Omental fat pad (tissue), 4 donors: ENCODE data around the gene HYI. TPM values are rescaled to one million over a fixed set of nuclear protein-coding genes. Genes with fewer than 3 reads are reported as not detected.
"Not testable (repeated sequence)": the region's sequence is repeated elsewhere in the genome, so short reads cannot be mapped to it uniquely, and the experiment has no call there.

ENCODE experiments used
- ATAC-seq: fragments of 150-250 bp; one replicate; pipeline ENCODE4 v1.9.1; 2016; ENCODE audit warnings: mild to moderate bottlenecking, moderate library complexity; ENCODE audit not compliant: low FRiP score
- DNase-seq: peaks from one replicate; pipeline ENCODE4 v3.0.0-alpha.2; 2019; ENCODE audit warnings: low spot score
- total RNA-seq, 4 donors: library from RNA; depleted of rRNA; stranded (reverse); fragments of >200 nt; gene quantifications; one replicate each; pipeline ENCODE4 v1.1.0, GENCODE V29; 2016
- TF ChIP-seq, protein P1 (sequence below), 3 donors: fragments of 450-650 bp; IDR thresholded peaks; one replicate each; pipeline ENCODE4 v1.5.1; 2016 to 2017; ENCODE audit warnings: antibody characterized with exemption in 3 of 3, mild to moderate bottlenecking in 3 of 3, moderate library complexity in 2 of 3

HYI gene
- total RNA-seq, 4 donors from 2014 or later: 39.5 to 59.0 (median 53.2) TPM

DNA sequence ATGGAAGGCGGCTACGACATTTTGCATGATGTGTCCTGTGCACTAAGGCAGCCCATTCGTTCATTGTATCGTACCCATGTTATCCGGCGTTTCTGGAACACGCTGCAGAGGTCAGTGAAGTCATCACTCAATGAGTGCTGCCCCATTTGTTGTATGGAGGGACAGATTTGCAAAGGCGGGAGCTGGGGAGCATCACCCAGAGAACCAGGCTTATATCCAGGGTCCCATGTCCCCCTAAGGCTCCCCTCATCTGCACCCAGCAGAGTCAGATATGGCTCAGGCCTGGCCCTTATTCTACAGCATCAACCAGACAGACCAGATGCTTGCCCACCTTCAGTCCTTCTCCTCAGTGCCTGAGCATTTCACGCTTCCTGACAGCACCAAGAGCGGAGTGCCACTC is 32.9 kb downstream of the HYI start:
- no peak for DNase-seq
- TF ChIP-seq, protein P1, sequence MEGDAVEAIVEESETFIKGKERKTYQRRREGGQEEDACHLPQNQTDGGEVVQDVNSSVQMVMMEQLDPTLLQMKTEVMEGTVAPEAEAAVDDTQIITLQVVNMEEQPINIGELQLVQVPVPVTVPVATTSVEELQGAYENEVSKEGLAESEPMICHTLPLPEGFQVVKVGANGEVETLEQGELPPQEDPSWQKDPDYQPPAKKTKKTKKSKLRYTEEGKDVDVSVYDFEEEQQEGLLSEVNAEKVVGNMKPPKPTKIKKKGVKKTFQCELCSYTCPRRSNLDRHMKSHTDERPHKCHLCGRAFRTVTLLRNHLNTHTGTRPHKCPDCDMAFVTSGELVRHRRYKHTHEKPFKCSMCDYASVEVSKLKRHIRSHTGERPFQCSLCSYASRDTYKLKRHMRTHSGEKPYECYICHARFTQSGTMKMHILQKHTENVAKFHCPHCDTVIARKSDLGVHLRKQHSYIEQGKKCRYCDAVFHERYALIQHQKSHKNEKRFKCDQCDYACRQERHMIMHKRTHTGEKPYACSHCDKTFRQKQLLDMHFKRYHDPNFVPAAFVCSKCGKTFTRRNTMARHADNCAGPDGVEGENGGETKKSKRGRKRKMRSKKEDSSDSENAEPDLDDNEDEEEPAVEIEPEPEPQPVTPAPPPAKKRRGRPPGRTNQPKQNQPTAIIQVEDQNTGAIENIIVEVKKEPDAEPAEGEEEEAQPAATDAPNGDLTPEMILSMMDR (IDR thresholded peaks at IDR 0.05): no peak
- ATAC-seq: no peak

DNA sequence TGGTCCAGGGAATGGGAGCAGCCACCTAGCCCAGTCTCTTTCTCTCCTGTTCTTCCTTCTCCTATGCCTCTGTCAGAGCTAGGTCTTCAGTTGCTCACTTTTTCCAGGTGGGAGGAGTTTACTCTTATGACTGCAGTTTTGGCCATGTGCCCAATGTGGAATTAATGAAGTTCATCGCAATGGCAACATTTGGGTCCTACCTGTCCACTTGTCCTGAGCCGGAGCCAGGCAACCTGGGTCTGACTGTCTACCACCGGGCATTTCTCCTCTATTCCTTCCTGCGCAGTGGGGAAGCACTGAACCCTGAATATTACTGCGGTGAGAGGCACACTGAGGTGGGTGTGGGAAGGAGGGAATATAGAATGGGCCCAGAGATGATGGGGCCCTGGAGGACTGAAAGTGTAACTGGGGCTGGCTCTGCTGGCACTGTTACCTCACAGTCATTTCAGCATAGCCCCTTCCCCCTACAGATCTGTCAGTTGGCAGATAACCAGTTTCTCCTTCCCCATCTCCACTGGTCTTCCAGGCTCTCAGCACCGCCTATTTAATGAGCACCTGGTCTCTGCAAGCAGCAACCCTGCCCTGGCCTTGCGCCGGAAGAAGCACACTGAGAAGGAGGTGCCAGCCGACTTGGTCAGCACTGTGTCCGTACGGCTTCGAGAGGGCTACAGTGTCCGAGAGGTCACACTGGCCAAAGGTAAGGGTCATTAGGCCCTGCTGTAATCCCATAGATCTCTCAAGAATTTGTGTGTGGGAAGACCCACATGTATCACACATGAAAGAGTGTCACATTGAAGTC is 33.9 kb downstream of the HYI start:
- TF ChIP-seq, protein P1 (IDR thresholded peaks at IDR 0.05): no peak
- ATAC-seq (no peak), DNase-seq (no peak)

- TF ChIP-seq, protein P1 (IDR thresholded peaks at IDR 0.05): no peak
- ATAC-seq (no peak), DNase-seq (no peak)
Observed at GRCh38 chr1:43418858-43419257, 34.9 kb downstream of the HYI start.

DNA sequence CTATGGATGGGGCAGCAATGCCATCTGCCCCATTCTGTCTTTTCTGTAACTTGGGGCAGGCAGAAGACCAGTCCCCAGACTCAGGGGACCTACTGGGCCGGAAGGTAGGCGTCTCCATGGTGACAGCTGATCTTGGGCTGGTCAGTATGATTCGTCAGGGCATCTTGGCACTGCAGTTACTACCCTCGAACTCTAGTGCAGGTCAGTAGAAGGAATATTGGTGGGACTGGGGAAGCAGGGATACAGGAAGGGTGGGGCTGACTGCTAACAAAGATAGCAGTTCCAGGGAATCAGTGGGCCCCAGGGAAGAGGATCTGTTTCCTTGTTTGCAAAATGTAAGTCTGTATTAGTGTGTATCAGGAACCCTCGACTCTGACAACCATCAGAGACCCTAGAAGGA is 37.8 kb downstream of the HYI start:
- ATAC-seq: no peak
- DNase-seq: no peak
- TF ChIP-seq, protein P1 (IDR thresholded peaks at IDR 0.05): no peak

DNA sequence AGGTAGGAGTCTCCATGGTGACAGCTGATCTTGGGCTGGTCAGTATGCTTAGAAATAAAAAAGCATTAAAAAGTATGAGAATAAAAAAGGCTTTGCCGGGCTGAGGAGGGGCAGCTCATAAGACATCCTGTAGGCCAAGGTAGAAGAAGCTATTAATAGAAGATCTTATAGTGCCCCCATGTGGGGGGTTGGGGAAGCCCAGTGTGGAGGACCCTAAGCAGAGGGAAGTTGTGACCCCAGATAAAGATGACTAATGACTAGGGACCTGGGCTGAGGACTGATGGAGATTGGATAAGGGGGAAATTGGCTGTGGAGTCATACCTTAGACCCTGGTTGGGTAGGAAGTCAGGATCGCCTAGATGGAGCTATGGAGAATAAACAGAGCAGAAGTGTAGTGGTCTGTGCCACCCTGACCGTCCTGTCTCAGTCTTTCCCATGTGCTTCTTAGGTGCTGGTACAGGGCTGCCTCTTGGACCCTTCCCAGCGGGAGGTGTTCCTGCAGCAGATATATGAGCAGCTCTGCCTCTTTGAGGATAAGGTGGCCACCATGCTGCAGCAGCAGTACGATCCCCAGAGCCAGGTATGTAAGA is 39.0 kb downstream of the HYI start:
- DNase-seq (peak; percentile 65), ATAC-seq (peak; percentile 74)
- TF ChIP-seq, protein P1 (IDR thresholded peaks at IDR 0.05): peak in 1 of 3 donors; percentile 38

GRCh38 chr1:43413426-43413825 is 40.3 kb downstream of the HYI start:
- ATAC-seq, DNase-seq: not testable (repeated sequence)

- ATAC-seq: no peak
- TF ChIP-seq, protein P1 (IDR thresholded peaks at IDR 0.05): no peak
- no peak for DNase-seq
Observed at GRCh38 chr1:43410571-43410970, 43.2 kb downstream of the HYI start.
